ENCODE results near the gene SERPINB2.
A peak's percentile ranks its signal among the peaks of the same experiment; 100 is the strongest.
"Not testable (repeated sequence)": the region's sequence is repeated elsewhere in the genome, so short reads cannot be mapped to it uniquely, and the experiment has no call there.

The SERPINB2 gene

DNA sequence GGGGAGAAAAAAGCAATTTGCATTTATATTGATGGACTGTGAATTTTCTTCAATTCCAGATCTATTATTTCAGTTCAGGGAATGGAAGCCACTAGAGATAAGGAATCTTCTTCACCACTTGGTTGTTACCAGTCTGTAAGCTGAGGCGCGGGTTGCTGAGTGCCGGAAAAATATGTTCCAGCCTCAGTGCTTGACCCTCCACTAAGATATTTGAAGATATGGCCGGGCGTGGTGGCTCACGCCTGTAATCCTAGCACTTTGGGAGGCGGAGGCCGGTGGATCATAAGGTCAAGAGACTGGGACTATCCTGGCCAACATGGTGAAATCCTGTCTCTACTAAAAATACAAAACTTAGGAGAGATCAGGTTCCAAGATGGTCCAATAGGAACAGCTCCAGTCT lies 52.5 kb downstream of the SERPINB2 start (continued):
- TF ChIP-seq, protein P1, sequence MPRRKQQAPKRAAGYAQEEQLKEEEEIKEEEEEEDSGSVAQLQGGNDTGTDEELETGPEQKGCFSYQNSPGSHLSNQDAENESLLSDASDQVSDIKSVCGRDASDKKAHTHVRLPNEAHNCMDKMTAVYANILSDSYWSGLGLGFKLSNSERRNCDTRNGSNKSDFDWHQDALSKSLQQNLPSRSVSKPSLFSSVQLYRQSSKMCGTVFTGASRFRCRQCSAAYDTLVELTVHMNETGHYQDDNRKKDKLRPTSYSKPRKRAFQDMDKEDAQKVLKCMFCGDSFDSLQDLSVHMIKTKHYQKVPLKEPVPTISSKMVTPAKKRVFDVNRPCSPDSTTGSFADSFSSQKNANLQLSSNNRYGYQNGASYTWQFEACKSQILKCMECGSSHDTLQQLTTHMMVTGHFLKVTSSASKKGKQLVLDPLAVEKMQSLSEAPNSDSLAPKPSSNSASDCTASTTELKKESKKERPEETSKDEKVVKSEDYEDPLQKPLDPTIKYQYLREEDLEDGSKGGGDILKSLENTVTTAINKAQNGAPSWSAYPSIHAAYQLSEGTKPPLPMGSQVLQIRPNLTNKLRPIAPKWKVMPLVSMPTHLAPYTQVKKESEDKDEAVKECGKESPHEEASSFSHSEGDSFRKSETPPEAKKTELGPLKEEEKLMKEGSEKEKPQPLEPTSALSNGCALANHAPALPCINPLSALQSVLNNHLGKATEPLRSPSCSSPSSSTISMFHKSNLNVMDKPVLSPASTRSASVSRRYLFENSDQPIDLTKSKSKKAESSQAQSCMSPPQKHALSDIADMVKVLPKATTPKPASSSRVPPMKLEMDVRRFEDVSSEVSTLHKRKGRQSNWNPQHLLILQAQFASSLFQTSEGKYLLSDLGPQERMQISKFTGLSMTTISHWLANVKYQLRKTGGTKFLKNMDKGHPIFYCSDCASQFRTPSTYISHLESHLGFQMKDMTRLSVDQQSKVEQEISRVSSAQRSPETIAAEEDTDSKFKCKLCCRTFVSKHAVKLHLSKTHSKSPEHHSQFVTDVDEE (CRISPR knock-in tag; IDR thresholded peaks at IDR 0.05) = no peak
- no peak for TF ChIP-seq ARNTL (CRISPR knock-in tag; IDR thresholded peaks at IDR 0.05; ENCODE audit: borderline replicate concordance, low read depth)
- no peak for TF ChIP-seq ZNF70 (CRISPR knock-in tag; IDR thresholded peaks at IDR 0.05)
- no peak for TF ChIP-seq BACH2 (CRISPR knock-in tag; IDR thresholded peaks at IDR 0.05; ENCODE audit: borderline replicate concordance)
- TF ChIP-seq OSR1 (CRISPR knock-in tag; IDR thresholded peaks at IDR 0.05) = no peak

- ATAC-seq = not testable (repeated sequence)
These were observed 53.1 kb downstream of the SERPINB2 start for GRCh38 chr18:63940543-63941050.

GRCh38 chr18:63947051-63947790 lies 59.7 kb downstream of the SERPINB2 start:
- ATAC-seq = no peak
- TF ChIP-seq PATZ1 (CRISPR knock-in tag; IDR thresholded peaks at IDR 0.05; ENCODE audit: borderline replicate concordance) = no peak
- TF ChIP-seq SNAI2 (CRISPR knock-in tag; IDR thresholded peaks at IDR 0.05) = no peak
- TF ChIP-seq, protein P2, sequence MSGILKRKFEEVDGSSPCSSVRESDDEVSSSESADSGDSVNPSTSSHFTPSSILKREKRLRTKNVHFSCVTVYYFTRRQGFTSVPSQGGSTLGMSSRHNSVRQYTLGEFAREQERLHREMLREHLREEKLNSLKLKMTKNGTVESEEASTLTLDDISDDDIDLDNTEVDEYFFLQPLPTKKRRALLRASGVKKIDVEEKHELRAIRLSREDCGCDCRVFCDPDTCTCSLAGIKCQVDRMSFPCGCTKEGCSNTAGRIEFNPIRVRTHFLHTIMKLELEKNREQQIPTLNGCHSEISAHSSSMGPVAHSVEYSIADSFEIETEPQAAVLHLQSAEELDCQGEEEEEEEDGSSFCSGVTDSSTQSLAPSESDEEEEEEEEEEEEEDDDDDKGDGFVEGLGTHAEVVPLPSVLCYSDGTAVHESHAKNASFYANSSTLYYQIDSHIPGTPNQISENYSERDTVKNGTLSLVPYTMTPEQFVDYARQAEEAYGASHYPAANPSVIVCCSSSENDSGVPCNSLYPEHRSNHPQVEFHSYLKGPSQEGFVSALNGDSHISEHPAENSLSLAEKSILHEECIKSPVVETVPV (CRISPR knock-in tag; IDR thresholded peaks at IDR 0.05) = no peak
- TF ChIP-seq ESRRG (CRISPR knock-in tag; IDR thresholded peaks at IDR 0.05) = no peak
- no peak for TF ChIP-seq ZFP3 (CRISPR knock-in tag; IDR thresholded peaks at IDR 0.05)

GRCh38 chr18:63949068-63949737 lies 61.7 kb downstream of the SERPINB2 start, which contains the start of gene HMSD:
Gene HMSD, plus strand, starts transcription at chr18:63949301. Its CDS starts 4,155 bp downstream, at chr18:63953456.
- peak; percentile 75 for ATAC-seq
- no peak for TF ChIP-seq ARNTL (CRISPR knock-in tag; IDR thresholded peaks at IDR 0.05; ENCODE audit: borderline replicate concordance, low read depth)
- TF ChIP-seq ZFP30 (CRISPR knock-in tag; IDR thresholded peaks at IDR 0.05) = no peak
- no peak for TF ChIP-seq ESRRG (CRISPR knock-in tag; IDR thresholded peaks at IDR 0.05)
- TF ChIP-seq, protein P1 (CRISPR knock-in tag; IDR thresholded peaks at IDR 0.05) = no peak
- no peak for TF ChIP-seq BACH2 (CRISPR knock-in tag; IDR thresholded peaks at IDR 0.05; ENCODE audit: borderline replicate concordance)
- no peak for TF ChIP-seq ZNF565 (CRISPR knock-in tag; conservative IDR thresholded peaks at IDR 0.05; ENCODE audit: low read depth)
- no peak for TF ChIP-seq SNAI2 (CRISPR knock-in tag; IDR thresholded peaks at IDR 0.05)
- TF ChIP-seq, protein P2 (CRISPR knock-in tag; IDR thresholded peaks at IDR 0.05) = no peak
- no peak for TF ChIP-seq ZFP3 (CRISPR knock-in tag; IDR thresholded peaks at IDR 0.05)
